Measurements from ENCODE around the gene GPR153. TPM values are rescaled to one million over a fixed set of nuclear protein-coding genes. Genes with fewer than 3 reads are reported as not detected.

GPR153 gene
- total RNA-seq, 1 donor from 2014 or later: 8.4 TPM

- peaks cover 31% of the 10 kb centered on the region for H3K4me1 Mint-ChIP-seq
- no peak overlapping the region for H2AFZ ChIP-seq (replicated peaks)
- peaks cover 15% of the 10 kb centered on the region for H3K36me3 ChIP-seq
Observed at GRCh38 chr1:6198646-6199297, 62.1 kb downstream of the GPR153 start.

GRCh38 chr1:6197746-6198427 lies 63.0 kb downstream of the GPR153 start:
- peaks cover 22% of the 10 kb centered on the region for H3F3A ChIP-seq (ENCODE audit: low read depth)
- H4K20me1 ChIP-seq (ENCODE audit: low read depth): peaks cover 62% of the 10 kb centered on the region
- peak overlapping the region; percentile 92 for H3K4me3 Mint-ChIP-seq
- no peak for DNase-seq (ENCODE audit: low spot score)
- peaks cover 19% of the 10 kb centered on the region for H3K36me3 Mint-ChIP-seq
- peaks cover 4% of the 10 kb centered on the region for H3K27me3 Mint-ChIP-seq (ENCODE audit: insufficient read depth, low read depth)
- no peak overlapping the region for H3K27ac ChIP-seq
- H3K27me3 ChIP-seq: no peaks in the 10 kb centered on the region
- peak overlapping the region; percentile 93 for H3K4me2 ChIP-seq
- no peaks in the 10 kb centered on the region for H3K9me3 ChIP-seq (ENCODE audit: low read depth)
- H3K36me3 ChIP-seq: peaks cover 18% of the 10 kb centered on the region
- H3K4me1 ChIP-seq: peaks cover 19% of the 10 kb centered on the region
- H3K79me2 ChIP-seq (ENCODE audit: low read depth): peaks cover 66% of the 10 kb centered on the region
- peaks cover 31% of the 10 kb centered on the region for H3K4me1 Mint-ChIP-seq
- H3K4me3 ChIP-seq: peak overlapping the region; percentile 84
- H3K27ac Mint-ChIP-seq: no peak overlapping the region
- no peak for TF ChIP-seq EZH2 (IDR thresholded peaks at IDR 0.05)
- TF ChIP-seq EZH2phosphoT487 (IDR thresholded peaks at IDR 0.05): no peak
- TF ChIP-seq CTCF (IDR thresholded peaks at IDR 0.05): no peak
- peak overlapping the region; percentile 92 for H3K9ac ChIP-seq
- H2AFZ ChIP-seq (replicated peaks): no peak overlapping the region
- no peaks in the 10 kb centered on the region for H3K9me3 Mint-ChIP-seq

More at GRCh38 chr1:6198646-6199297, 62.1 kb downstream of the GPR153 start:
- Histone ChIP-seq H4K20me1 (ENCODE audit: low read depth) (peaks cover 53% of the 10 kb centered on the region), H3K4me3 (peak overlapping the region; percentile 84), H3K4me2 (peak overlapping the region; percentile 93), H3K9me3 (ENCODE audit: low read depth) (no peaks in the 10 kb centered on the region), H3K27me3 (no peaks in the 10 kb centered on the region), H3K27ac (peak overlapping the region; percentile 18), H3K9ac (peak overlapping the region; percentile 92), H3K79me2 (ENCODE audit: low read depth) (peaks cover 57% of the 10 kb centered on the region), H3K4me1 (peaks cover 19% of the 10 kb centered on the region), H3F3A (ENCODE audit: low read depth) (peaks cover 19% of the 10 kb centered on the region)
- TF ChIP-seq EZH2phosphoT487 (IDR thresholded peaks at IDR 0.05): no peak
- TF ChIP-seq EZH2 (IDR thresholded peaks at IDR 0.05): no peak
- no peak for TF ChIP-seq CTCF (IDR thresholded peaks at IDR 0.05)
- Mint-ChIP-seq H3K27me3 (ENCODE audit: insufficient read depth, low read depth) (peaks cover 4% of the 10 kb centered on the region), H3K27ac (peak overlapping the region; percentile 58), H3K4me3 (peak overlapping the region; percentile 92), H3K9me3 (no peaks in the 10 kb centered on the region), H3K36me3 (peaks cover 13% of the 10 kb centered on the region)
- DNase-seq (ENCODE audit: low spot score): no peak

Other genes starting within 250 kb of the GPR153 start
- 2.2 and 8.5 TPM in 2 replicates for gene KCNAB2, start 215.2 kb downstream of the GPR153 start, total RNA-seq (ENCODE audit: low replicate concordance)
- gene CHD5, start 80.8 kb downstream of the GPR153 start, total RNA-seq (ENCODE audit: low replicate concordance): 0.17 and 0.22 TPM in 2 replicates
- gene RPL22, start 61.5 kb downstream of the GPR153 start, total RNA-seq (ENCODE audit: low replicate concordance): 261 and 410 TPM in 2 replicates
- gene RNF207, start 55.0 kb downstream of the GPR153 start, total RNA-seq (ENCODE audit: low replicate concordance): 3.1 and 5.9 TPM in 2 replicates
- gene ICMT, start 25.1 kb downstream of the GPR153 start, total RNA-seq (ENCODE audit: low replicate concordance): 88.4 and 118 TPM in 2 replicates
- gene HES3, start 16.9 kb downstream of the GPR153 start, total RNA-seq (ENCODE audit: low replicate concordance): 5.5 and 22.2 TPM in 2 replicates
- 19.6 and 44.9 TPM in 2 replicates for gene ACOT7, start 132.7 kb upstream of the GPR153 start, total RNA-seq (ENCODE audit: low replicate concordance)
- 0.04 and 0.22 TPM in 2 replicates for gene HES2, start 158.8 kb upstream of the GPR153 start, total RNA-seq (ENCODE audit: low replicate concordance)
- 7.1 and 11.0 TPM in 2 replicates for gene ESPN, start 163.7 kb upstream of the GPR153 start, total RNA-seq (ENCODE audit: low replicate concordance)
- 15.6 and 23.7 TPM in 2 replicates for gene TNFRSF25, start 205.1 kb upstream of the GPR153 start, total RNA-seq (ENCODE audit: low replicate concordance)
- 7.4 and 25.9 TPM in 2 replicates for gene PLEKHG5, start 230.6 kb upstream of the GPR153 start, total RNA-seq (ENCODE audit: low replicate concordance)

All from neural progenitor cell (in vitro differentiated cells).